ENCODE measurements around the gene PAXX.

- no peak for TF ChIP-seq CTCF (IDR thresholded peaks at IDR 0.05; ENCODE audit: insufficient read depth, low read depth, low read length)
- no peak for TF ChIP-seq EZH2 (IDR thresholded peaks at IDR 0.05; ENCODE audit: insufficient read depth, low read length)
Measured at GRCh38 chr9:136982232-136983051, 9.8 kb upstream of the PAXX start, which contains the start of gene LCNL1.

All from astrocyte (in vitro differentiated cells and primary cell).